ENCODE measurements around the gene HLTF. TPM values are rescaled to one million over a fixed set of nuclear protein-coding genes. Genes with fewer than 3 reads are reported as not detected.

Gene HLTF
- total RNA-seq, 1 experiment from 2014 or later = 21.9 TPM

DNA sequence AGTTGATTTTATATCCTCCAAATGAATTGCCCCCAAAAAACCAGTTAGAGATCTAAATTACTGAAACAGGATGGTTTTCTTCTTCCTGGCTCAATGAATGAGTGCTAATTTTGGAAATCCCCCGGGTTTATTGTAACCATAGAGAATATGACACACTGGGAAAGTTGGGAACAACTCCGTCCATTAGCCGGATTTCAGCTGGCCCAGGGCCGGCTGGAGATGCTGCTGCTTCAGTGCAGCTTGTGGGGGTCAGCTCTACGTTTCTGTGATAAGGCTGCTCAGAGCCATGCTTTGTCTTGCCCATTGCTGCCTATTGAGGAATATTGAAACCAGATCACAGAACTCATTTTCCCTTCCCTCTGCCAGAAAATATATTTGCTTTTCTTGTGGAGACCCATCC, 74.7 kb downstream of the HLTF start:
- intact Hi-C loops (cut with micrococcal nuclease) = no loop called here
- Mint-ChIP-seq H3K9me3 (ENCODE audit: unreplicated experiment) (no peaks in the 10 kb centered on the region), H3K36me3 (ENCODE audit: insufficient read depth, unreplicated experiment) (peaks cover 35% of the 10 kb centered on the region), H3K4me1 (ENCODE audit: insufficient read depth, unreplicated experiment) (no peaks in the 10 kb centered on the region), H3K4me3 (ENCODE audit: unreplicated experiment) (no peak overlapping the region), H3K27ac (ENCODE audit: low read depth, unreplicated experiment) (no peak overlapping the region), H3K27me3 (ENCODE audit: insufficient read depth, unreplicated experiment) (no peaks in the 10 kb centered on the region)
- no TSS peak for BruUV-seq (replicated peaks)
- DNase-seq (ENCODE audit: unreplicated experiment) = no peak
- ChIA-PET POLR2A (no interaction called here), CTCF (no interaction called here)
- no peak for TF ChIP-seq CTCF (IDR thresholded peaks at IDR 0.05; ENCODE audit: unreplicated experiment)

GRCh38 chr3:149010966-149011365, 75.4 kb downstream of the HLTF start:
- ChIA-PET POLR2A (no interaction called here), CTCF (no interaction called here)
- H3K27ac Mint-ChIP-seq (ENCODE audit: low read depth, unreplicated experiment) = no peak overlapping the region
- no peak for TF ChIP-seq CTCF (IDR thresholded peaks at IDR 0.05; ENCODE audit: unreplicated experiment)
- BruUV-seq (replicated peaks) = no TSS peak
- H3K4me1 Mint-ChIP-seq (ENCODE audit: insufficient read depth, unreplicated experiment) = no peaks in the 10 kb centered on the region
- intact Hi-C loops (cut with micrococcal nuclease) = no loop called here
- H3K4me3 Mint-ChIP-seq (ENCODE audit: unreplicated experiment) = no peak overlapping the region
- peaks cover 35% of the 10 kb centered on the region for H3K36me3 Mint-ChIP-seq (ENCODE audit: insufficient read depth, unreplicated experiment)
- DNase-seq (ENCODE audit: unreplicated experiment) = no peak
- H3K27me3 Mint-ChIP-seq (ENCODE audit: insufficient read depth, unreplicated experiment) = no peaks in the 10 kb centered on the region
- H3K9me3 Mint-ChIP-seq (ENCODE audit: unreplicated experiment) = no peaks in the 10 kb centered on the region

DNA sequence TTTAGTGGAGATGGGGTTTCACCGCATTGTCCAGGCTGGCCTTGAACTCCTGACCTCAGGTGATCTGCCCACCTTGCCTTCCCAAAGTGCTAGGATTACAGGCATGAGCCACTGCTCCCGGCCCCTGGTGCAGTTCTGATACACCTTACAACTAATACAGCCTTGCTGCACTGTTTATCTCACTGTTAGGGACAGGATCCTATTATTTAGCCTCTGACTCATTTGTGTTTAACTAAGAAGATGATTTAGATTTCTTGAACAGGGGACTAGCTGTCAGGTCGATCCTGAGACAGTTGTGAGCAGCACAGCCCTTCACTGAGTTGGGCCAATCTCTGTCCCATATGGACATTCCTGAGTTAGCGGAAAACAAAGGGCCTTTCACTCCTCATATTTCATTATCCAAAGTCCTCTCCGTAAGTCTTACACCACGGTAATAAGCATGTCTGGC, 75.8 kb downstream of the HLTF start:
- H3K4me1 Mint-ChIP-seq (ENCODE audit: insufficient read depth, unreplicated experiment) = no peaks in the 10 kb centered on the region
- no TSS peak for BruUV-seq (replicated peaks)
- H3K4me3 Mint-ChIP-seq (ENCODE audit: unreplicated experiment) = no peak overlapping the region
- H3K36me3 Mint-ChIP-seq (ENCODE audit: insufficient read depth, unreplicated experiment) = peaks cover 35% of the 10 kb centered on the region
- CTCF ChIA-PET = interaction anchor here (1.4 kb wide), 1 partner anchor 12 kb away, joined by 3 read pairs; no protein-coding TSS in a partner anchor
- POLR2A ChIA-PET = no interaction called here
- DNase-seq (ENCODE audit: unreplicated experiment) = no peak
- no peaks in the 10 kb centered on the region for H3K27me3 Mint-ChIP-seq (ENCODE audit: insufficient read depth, unreplicated experiment)
- no peaks in the 10 kb centered on the region for H3K9me3 Mint-ChIP-seq (ENCODE audit: unreplicated experiment)
- H3K27ac Mint-ChIP-seq (ENCODE audit: low read depth, unreplicated experiment) = no peak overlapping the region
- TF ChIP-seq CTCF (IDR thresholded peaks at IDR 0.05; ENCODE audit: unreplicated experiment) = no peak
- intact Hi-C loops (cut with micrococcal nuclease) = no loop called here

- Mint-ChIP-seq H3K27me3 (ENCODE audit: insufficient read depth, unreplicated experiment) (no peaks in the 10 kb centered on the region), H3K27ac (ENCODE audit: low read depth, unreplicated experiment) (no peak overlapping the region), H3K4me3 (ENCODE audit: unreplicated experiment) (no peak overlapping the region), H3K9me3 (ENCODE audit: unreplicated experiment) (no peaks in the 10 kb centered on the region), H3K4me1 (ENCODE audit: insufficient read depth, unreplicated experiment) (no peaks in the 10 kb centered on the region), H3K36me3 (ENCODE audit: insufficient read depth, unreplicated experiment) (peaks cover 35% of the 10 kb centered on the region)
- BruUV-seq (replicated peaks) = no TSS peak
- intact Hi-C loops (cut with micrococcal nuclease) = no loop called here
- CTCF ChIA-PET = interaction anchor here (1.4 kb wide), 1 partner anchor 11 kb away, joined by 3 read pairs; no protein-coding TSS in a partner anchor
- DNase-seq (ENCODE audit: unreplicated experiment) = no peak
- POLR2A ChIA-PET = interaction anchor here (0.6 kb wide), 1 partner anchor 14 kb away, joined by 5 read pairs; no protein-coding TSS in a partner anchor
- no peak for TF ChIP-seq CTCF (IDR thresholded peaks at IDR 0.05; ENCODE audit: unreplicated experiment)
These were observed 76.6 kb downstream of the HLTF start for GRCh38 chr3:149009732-149010131.
